ENCODE measurements around the gene NCKIPSD.

DNA sequence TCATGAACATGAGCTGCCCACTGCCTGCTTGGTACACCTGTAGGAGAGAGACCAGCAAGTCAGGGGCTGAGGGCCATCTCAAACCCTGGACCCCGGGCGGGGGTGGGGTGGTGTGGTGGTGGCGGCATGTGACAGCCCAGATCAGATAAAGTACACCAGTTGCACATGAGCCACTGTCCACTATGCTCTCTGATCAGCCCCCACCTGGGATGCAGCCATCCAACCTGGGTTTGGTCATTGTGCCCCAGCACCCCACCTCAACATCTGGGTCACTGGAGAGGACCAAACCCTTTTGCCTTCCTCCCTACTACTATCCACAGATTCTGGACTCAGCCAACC lies 3.0 kb upstream of the NCKIPSD start:
- TF ChIP-seq MYC (IDR thresholded peaks at IDR 0.05; ENCODE audit: low read depth, low read length) = no peak
- TF ChIP-seq, protein P1, sequence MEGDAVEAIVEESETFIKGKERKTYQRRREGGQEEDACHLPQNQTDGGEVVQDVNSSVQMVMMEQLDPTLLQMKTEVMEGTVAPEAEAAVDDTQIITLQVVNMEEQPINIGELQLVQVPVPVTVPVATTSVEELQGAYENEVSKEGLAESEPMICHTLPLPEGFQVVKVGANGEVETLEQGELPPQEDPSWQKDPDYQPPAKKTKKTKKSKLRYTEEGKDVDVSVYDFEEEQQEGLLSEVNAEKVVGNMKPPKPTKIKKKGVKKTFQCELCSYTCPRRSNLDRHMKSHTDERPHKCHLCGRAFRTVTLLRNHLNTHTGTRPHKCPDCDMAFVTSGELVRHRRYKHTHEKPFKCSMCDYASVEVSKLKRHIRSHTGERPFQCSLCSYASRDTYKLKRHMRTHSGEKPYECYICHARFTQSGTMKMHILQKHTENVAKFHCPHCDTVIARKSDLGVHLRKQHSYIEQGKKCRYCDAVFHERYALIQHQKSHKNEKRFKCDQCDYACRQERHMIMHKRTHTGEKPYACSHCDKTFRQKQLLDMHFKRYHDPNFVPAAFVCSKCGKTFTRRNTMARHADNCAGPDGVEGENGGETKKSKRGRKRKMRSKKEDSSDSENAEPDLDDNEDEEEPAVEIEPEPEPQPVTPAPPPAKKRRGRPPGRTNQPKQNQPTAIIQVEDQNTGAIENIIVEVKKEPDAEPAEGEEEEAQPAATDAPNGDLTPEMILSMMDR (IDR thresholded peaks at IDR 0.05; ENCODE audit: low read depth, low read length) = no peak
- TF ChIP-seq POLR2A (IDR thresholded peaks at IDR 0.05; ENCODE audit: extremely low read depth, insufficient read length) = no peak
- TF ChIP-seq MAX (IDR thresholded peaks at IDR 0.05; ENCODE audit: low read depth, low read length) = no peak
